ENCODE measurements around the gene ZCCHC24. TPM values are rescaled to one million over a fixed set of nuclear protein-coding genes. Genes with fewer than 3 reads are reported as not detected.

Gene ZCCHC24
- polyA plus RNA-seq, 3 donors, result 3.9 to 5.0 (median 4.0) TPM

- H3K27ac ChIP-seq (ENCODE audit: low read depth in 1 of 2, low read length in 2 of 2), result no peak overlapping the region
- peaks cover 34% of the 10 kb centered on the region for H4K20me1 ChIP-seq (ENCODE audit: insufficient read depth, low read length)
- peaks cover 27 to 31% of the 10 kb centered on the region in 2 donors for H3K4me1 ChIP-seq (ENCODE audit: control insufficient read depth in 1 of 2, insufficient read depth in 2 of 2, low read length in 2 of 2)
- Mint-ChIP-seq H3K9me3 (peaks cover 0 to 1% (median 0%) of the 10 kb centered on the region in 7 donors), H3K27me3 (ENCODE audit: low read depth in 3 of 3) (peaks cover 0 to 6% (median 4%) of the 10 kb centered on the region in 3 donors), H3K27ac (peak overlapping the region in 3 of 7 donors; percentile 19 to 45 (median 25)), H3K36me3 (peaks cover 32 to 39% of the 10 kb centered on the region in 2 donors), H3K4me1 (peaks cover 39% of the 10 kb centered on the region), H3K4me3 (no peak overlapping the region)
- intact Hi-C loops (cut with micrococcal nuclease), result loop anchor here in 1 of 2 donors (10.0 kb wide), 1 partner anchor 114 kb away; no protein-coding TSS in a partner anchor
- H3K9me3 ChIP-seq (replicated peaks in 1 of 2; ENCODE audit: control insufficient read depth in 1 of 2, insufficient read depth in 1 of 2, low read length in 2 of 2), result no peaks in the 10 kb centered on the region
- H3K27me3 ChIP-seq (ENCODE audit: control insufficient read depth in 2 of 2, insufficient read depth in 2 of 2, low read length in 2 of 2), result no peaks in the 10 kb centered on the region
- TF ChIP-seq CTCF (IDR thresholded peaks at IDR 0.05), result no peak
- H3K4me3 ChIP-seq (replicated peaks in 1 of 3; ENCODE audit: low read depth in 2 of 3, low read length in 3 of 3), result no peak overlapping the region
- no peak for DNase-seq
- no peak overlapping the region for H2AFZ ChIP-seq (ENCODE audit: insufficient read depth, low read depth, low read length, poor library complexity, severe bottlenecking)
- H3K79me2 ChIP-seq (ENCODE audit: insufficient read depth, low read length), result peaks cover 18% of the 10 kb centered on the region
- H3K9ac ChIP-seq (ENCODE audit: insufficient read depth, low read length, poor library complexity, severe bottlenecking), result no peak overlapping the region
- H3K4me2 ChIP-seq (replicated peaks; ENCODE audit: extremely low read depth, low read length, poor library complexity, severe bottlenecking), result no peak overlapping the region
- WGBS (ENCODE audit: insufficient coverage), result 95% methylated on average over 5 of the region's 5 CpGs
- peaks cover 19% of the 10 kb centered on the region in 2 donors for H3K36me3 ChIP-seq (replicated peaks in 1 of 2; ENCODE audit: control insufficient read depth in 1 of 2, insufficient read depth in 2 of 2, low read length in 2 of 2)
Measured at GRCh38 chr10:79358811-79359210, 86.6 kb downstream of the ZCCHC24 start.

DNA sequence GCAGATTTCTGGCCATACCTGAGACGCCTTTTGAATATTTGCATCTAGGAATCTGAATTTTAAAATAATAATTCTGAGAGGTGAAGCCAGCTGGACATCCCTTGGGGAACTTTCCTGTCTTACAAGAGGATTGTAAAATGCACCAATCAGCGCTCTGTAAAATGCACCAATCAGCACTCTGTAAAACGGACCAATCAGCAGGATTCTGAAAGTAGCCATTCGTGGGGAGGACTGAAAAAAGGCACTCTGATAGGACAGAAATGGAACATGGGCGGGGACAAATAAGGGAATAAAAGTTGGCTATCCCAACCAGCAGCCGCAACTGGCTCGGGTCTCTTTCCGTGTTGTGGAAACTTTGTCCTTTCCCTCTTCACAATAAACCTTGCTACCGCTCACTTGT, 88.2 kb downstream of the ZCCHC24 start:
- no peak for DNase-seq
- Histone ChIP-seq H3K4me2 (replicated peaks; ENCODE audit: extremely low read depth, low read length, poor library complexity, severe bottlenecking) (no peak overlapping the region), H3K4me1 (ENCODE audit: control insufficient read depth in 1 of 2, insufficient read depth in 2 of 2, low read length in 2 of 2) (peaks cover 44 to 47% of the 10 kb centered on the region in 2 donors), H4K20me1 (ENCODE audit: insufficient read depth, low read length) (peaks cover 51% of the 10 kb centered on the region), H3K9ac (ENCODE audit: insufficient read depth, low read length, poor library complexity, severe bottlenecking) (no peak overlapping the region), H3K27ac (ENCODE audit: low read depth in 1 of 2, low read length in 2 of 2) (no peak overlapping the region), H3K9me3 (replicated peaks in 1 of 2; ENCODE audit: control insufficient read depth in 1 of 2, insufficient read depth in 1 of 2, low read length in 2 of 2) (no peaks in the 10 kb centered on the region), H3K36me3 (replicated peaks in 1 of 2; ENCODE audit: control insufficient read depth in 1 of 2, insufficient read depth in 2 of 2, low read length in 2 of 2) (peaks cover 34 to 36% of the 10 kb centered on the region in 2 donors), H3K79me2 (ENCODE audit: insufficient read depth, low read length) (peaks cover 30% of the 10 kb centered on the region), H3K27me3 (ENCODE audit: control insufficient read depth in 2 of 2, insufficient read depth in 2 of 2, low read length in 2 of 2) (no peaks in the 10 kb centered on the region), H3K4me3 (replicated peaks in 1 of 3; ENCODE audit: low read depth in 2 of 3, low read length in 3 of 3) (no peak overlapping the region), H2AFZ (ENCODE audit: insufficient read depth, low read depth, low read length, poor library complexity, severe bottlenecking) (no peak overlapping the region)
- Mint-ChIP-seq H3K9me3 (peaks cover 0 to 1% (median 0%) of the 10 kb centered on the region in 7 donors), H3K4me3 (no peak overlapping the region), H3K27ac (no peak overlapping the region), H3K4me1 (peaks cover 55% of the 10 kb centered on the region), H3K36me3 (peaks cover 46 to 54% of the 10 kb centered on the region in 2 donors), H3K27me3 (ENCODE audit: low read depth in 3 of 3) (peaks cover 0 to 6% (median 0%) of the 10 kb centered on the region in 3 donors)
- TF ChIP-seq CTCF (IDR thresholded peaks at IDR 0.05), result no peak
- WGBS (ENCODE audit: insufficient coverage), result 98% methylated on average over 9 of the region's 9 CpGs
- intact Hi-C loops (cut with micrococcal nuclease), result loop anchor here in 1 of 2 donors (10.0 kb wide), 1 partner anchor 112 kb away; no protein-coding TSS in a partner anchor

Measured in CD14-positive monocyte (primary cell).